GM21526 (cell line): ENCODE data around the gene ZC3H15.
"Not testable (repeated sequence)": the region's sequence is repeated elsewhere in the genome, so short reads cannot be mapped to it uniquely, and the experiment has no call there.

ENCODE experiments used
- ATAC-seq: cut with Tn5 transposase; IDR thresholded peaks from one replicate; pipeline ENCODE4 v1.9.1; 2021; ENCODE audit warnings: moderate library complexity; ENCODE audit not compliant: unreplicated experiment, low FRiP score

Gene ZC3H15

DNA sequence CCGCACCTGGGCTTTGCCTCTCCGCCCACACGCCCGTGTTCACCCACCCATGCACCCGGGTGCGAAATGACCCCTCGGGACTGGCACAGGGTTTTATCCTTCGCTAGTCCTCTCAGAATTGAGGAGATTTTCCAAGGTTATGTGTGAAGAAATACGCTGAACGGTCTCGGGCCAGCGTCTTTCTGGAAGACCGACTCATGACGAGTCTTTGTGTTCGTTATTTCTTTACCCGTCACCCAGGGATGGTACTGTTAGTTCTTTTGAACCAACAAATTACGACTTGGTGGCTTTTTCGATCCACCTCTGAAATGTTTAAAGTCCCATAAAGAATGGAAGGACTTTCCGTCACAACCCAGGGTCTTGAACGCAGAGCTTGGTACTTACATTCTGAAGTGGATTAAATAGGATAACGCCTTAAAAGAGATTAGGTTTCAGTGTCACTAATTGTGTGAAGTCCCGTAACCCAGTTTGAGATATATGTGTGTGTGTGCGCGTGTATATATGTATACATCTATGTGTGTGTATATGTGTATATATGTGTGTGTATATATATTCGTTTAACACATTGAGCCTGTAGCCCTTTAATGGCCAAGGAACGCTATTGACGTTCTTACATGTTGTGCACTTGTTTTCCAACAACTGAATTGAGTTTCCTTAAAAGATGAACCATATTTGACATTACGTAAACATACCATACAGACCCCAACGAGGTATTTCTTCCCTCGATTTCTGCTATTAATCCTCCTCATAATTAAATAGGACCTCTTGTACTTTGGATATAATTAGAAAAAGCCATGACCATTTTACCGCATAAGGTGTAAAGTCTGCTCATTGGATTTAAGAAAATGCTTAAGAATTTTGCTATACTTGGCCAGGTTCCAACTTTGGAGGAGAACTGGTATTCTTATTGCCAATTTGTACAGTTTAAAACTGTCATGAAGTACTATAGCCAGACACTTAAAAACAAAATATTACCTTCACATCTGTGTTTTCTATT is 889 bp downstream of the ZC3H15 start:
- no peak for ATAC-seq

DNA sequence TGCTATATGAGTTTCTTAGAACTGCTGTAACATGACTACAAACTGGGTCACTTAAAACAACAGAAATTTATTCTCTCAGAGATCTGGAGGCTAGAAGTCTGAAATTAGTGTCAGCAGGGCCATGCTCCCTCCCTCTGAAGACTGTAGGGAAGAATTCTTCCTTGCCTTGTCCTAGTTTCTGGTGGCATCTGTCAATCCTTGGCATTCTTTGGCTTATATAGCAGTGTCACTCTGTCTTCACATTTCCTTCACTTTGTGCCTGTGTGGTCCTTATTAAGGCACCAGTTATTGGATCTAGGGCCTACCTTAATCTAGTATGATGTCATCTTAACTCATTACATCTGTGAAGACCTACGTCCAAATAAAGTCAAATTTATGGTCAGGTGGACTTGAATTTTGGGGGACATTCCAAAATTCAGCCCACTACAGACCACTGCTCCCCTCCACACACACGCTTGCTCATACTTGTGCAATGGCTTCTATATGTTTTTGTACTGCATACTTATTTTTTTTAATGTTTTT is 7.6 kb downstream of the ZC3H15 start:
- ATAC-seq = no peak

DNA sequence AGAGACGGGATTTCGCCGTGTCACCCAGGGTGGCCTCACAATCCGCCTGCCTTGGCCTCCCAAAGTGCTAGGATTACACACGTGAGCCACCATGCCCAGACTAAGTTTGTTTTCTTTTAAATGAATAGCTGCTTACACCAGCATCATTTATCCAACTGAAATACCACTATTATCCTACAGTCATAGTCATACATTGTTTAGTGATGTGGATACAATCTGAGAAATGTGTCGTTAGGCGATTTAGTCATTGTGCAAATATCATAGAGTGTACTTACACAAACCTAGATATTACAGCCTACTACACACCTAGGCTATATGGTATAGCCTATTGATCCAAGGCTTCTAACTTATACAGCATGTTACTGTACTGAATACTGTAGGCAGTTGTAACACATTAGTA is 10.3 kb downstream of the ZC3H15 start:
- ATAC-seq = no peak

DNA sequence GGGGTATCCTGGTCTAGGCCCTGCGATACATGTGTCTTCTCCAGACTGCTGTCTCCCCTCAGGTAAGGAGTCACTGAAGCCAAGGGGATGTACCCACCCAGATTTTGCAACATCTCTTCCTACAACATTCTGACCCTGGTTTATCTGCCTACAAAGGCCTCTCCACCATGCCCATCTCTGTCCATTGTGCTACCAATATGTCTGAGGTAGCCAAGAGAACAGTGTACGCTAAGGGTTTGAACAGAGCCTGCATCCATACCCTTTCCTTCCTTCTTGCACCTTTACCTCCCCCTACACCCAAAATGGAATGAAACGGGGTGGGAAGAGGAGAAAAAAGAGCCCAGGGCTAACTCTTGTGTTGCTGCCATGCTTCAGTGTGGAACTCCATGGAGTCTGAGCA is 11.9 kb downstream of the ZC3H15 start:
- ATAC-seq = no peak

DNA sequence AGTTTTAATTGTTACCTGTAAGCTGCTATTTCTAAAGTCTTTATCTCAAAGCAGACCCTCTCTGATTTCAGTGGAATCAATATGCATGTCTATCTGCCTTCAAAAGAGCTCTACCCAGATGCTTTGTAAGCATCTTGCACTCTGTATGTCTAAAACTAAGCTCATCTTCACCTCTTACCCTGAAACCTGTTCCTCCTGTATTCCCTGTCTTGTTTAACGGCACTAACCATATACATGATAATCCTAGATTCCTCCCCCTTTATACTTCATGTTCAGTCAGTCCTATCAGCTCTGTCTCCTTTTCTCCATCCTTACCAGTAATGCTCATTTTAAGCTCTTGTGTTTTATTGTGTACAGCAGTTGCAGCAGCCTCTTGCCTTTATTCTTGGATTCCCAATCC is 12.8 kb downstream of the ZC3H15 start:
- no peak for ATAC-seq

DNA sequence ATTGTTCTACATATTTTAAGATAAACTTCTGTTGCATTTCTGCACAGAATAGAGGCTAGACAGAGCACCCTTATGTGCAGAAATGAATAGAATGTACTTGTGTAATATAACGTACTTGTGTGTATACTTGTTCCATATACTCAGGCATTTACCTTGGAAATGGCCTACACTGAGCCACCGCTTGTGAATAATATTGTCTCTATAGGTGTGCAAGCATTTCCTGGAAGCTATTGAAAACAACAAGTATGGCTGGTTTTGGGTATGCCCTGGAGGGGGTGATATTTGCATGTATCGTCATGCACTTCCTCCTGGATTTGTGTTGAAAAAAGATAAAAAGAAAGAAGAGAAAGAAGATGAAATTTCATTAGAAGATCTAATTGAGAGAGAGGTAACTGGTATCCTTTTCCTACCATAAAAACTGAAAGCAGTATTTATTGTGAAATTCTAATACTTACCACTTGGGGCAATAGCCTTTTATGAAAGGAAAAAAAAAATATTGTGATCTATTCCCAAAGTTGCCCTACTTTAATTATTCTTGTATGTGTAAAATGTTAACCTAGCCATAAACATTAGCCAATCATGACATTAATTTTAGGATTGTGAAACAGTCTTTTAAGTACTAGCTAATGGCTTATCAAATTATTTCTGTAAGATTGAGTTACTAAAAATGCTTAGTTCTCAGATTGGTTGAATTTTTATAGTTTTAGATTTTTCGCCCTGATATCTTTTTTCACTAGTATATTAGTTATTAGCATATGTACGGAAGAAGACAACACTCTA is 18.0 kb downstream of the ZC3H15 start:
- ATAC-seq = peak; percentile 60

DNA sequence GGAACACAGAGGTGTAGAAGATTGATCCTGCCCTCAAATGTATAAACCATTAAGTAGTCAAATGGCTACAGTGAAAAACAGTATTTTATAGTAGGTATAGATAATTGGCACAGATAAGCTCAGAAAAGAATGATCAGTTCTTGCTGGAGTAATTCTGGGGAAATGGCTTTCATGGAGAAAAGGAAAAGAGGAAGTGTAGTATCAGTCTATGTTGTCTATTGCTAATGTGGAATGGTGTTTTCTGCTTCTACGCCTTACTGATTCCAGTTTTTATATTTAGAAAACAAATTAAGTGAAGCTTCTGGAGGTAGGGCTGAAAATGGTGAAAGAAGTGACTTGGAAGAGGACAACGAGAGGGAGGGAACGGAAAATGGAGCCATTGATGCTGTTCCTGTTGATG is 22.2 kb downstream of the ZC3H15 start:
- ATAC-seq = no peak

DNA sequence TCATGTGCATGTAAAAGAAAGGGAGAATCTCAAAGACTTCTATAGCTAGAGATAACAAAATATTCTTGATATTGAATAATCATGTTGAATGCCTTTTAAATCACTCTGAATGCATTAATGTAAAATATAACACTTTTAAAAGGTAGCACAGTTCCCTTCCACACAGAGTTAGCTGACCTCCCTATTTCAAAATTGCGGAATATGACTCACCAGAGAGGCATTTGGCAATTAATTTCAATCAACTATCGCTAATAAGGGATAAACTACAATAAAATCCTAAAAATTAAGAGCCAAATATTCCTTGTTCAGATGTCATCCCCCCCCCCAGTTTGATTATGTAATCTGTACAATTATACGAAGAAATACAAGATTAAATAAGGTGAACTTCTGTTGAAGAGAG is 29.3 kb downstream of the ZC3H15 start:
- no peak for ATAC-seq

DNA sequence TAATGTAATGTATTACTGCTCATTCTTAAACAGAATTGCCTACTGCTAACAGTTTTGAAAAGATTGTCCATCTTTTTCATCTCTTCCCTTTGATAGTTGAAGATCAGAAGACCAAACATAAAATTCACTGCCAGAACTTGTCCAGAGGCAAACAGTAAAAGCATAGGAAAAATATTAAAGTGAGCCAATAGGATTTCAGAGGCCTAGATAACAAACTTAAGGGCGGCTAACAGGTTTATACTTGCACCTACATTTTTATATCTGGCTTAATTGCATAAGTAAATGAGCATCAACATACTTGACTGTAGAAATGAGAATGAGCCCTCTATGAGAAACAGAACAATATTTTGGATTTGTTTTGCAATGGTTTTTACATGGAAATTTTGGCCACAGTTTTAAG is 30.3 kb downstream of the ZC3H15 start:
- no peak for ATAC-seq

DNA sequence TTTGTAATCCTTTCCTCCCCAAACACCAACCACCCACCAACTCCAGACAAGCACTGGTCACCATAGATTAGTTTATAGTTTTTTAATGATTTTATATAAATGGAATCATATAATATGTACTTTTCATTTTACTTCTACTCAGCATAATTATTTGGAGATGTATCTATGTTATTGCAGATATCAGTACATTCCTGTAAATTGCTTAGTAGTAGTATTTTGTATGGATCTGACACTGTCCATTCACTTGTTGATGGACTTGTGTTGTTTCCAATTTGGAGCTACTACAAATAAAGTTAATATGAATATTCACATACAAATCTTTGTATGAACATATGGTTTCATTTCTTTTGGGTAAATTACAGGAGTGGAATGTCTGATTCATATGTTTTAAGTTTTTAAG is 31.0 kb downstream of the ZC3H15 start:
- ATAC-seq = no peak

DNA sequence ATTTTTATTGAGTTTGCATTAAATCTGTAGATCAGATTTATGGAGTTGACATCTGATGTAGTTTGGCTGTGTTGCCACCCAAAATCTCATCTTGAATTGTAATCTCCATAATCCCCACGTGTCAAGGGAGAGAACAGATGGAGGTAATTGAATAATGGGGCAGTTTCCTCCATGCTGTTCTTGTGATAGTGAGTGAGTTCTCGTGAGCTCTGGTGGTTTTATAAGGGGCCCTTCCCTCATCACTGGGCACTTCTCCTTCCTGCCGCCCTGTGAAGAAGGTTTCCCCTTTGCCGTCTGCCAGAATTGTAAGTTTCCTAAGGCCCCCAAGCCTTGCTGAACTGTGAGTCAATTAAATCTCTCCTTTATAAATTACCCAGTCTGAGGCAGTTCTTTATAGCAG is 32.2 kb downstream of the ZC3H15 start:
- ATAC-seq = no peak

DNA sequence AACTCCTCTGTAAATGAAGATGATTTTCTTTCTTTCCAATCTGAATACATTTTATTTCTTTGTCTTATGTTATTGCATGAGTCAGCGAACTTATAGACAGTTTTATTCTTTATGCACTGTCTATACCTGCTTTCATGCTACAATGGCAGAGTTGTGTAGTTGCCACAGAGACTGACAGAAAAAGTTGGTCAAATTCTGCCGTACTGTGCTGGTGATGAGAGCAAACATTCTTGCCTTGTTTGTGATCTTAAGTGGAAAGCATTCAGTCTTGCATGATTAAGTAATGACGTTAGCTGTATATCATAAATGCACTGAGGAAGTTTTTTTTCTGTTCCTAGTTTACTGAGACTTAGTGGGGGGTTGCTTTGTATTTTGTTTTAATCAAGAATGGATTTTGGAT is 32.9 kb downstream of the ZC3H15 start:
- ATAC-seq = no peak

DNA sequence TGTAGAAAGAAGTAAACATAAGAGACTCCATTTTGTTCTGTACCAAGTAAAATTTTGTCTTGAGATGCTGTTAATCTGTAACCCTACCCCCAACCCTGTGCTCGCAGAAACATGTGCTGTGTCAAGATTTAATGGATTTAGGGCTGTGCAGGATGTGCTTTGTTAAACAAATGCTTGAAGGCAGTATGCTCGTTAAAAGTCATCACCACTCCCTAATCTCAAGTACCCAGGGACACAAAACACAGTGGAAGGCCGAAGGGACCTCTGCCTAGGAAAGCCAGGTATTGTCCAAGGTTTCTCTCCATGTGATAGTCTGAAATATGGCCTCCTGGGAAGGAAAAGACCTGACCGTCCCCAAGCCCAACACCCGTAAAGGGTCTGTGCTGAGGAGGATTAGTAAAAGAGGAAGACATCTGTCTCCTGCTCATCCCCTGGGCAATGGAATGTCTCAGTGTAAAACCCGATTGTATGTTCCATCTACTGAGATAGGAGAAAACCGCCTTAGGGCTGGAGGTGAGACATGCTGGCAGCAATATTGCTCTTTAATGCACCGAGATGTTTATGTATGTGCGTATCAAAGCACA is 35.6 kb downstream of the ZC3H15 start:
- ATAC-seq = not testable (repeated sequence)

DNA sequence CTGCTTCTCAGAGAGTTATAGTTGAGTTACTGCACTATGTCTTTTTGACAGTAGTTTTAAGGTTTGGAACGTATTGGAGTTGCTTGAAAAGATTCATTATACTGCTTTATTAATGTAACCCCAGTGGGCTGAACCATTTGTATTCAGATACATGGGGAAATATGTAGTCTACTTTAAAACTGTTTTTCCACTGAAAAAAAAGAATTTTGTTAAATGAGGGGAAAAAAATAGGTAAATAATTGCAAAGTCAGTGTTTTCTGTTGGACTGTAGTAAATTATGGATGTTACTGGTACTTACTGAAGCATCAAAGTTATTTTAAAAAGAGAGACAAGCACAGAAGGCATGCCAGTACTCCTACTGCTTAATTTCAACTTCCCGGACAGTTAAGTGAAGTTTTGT is 36.4 kb downstream of the ZC3H15 start:
- ATAC-seq = no peak

DNA sequence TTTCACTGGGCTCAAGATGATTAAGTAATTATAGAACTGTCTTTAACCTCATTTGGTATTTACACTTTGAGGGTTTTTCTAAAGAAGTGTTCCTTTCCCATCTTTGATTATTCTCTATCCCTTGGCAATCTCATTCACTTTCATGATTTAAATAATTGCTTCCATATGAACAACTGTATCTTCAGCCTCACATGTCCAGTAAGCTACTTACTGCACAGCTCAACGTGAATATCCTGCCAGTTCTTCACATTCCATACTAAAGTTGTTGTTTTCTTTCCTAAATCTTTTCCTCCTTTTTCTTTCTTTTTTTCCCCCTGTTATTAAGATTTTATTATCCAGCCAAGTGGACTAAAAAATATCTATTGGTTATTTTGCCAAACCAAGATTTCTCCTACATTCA is 37.7 kb downstream of the ZC3H15 start:
- ATAC-seq = no peak

DNA sequence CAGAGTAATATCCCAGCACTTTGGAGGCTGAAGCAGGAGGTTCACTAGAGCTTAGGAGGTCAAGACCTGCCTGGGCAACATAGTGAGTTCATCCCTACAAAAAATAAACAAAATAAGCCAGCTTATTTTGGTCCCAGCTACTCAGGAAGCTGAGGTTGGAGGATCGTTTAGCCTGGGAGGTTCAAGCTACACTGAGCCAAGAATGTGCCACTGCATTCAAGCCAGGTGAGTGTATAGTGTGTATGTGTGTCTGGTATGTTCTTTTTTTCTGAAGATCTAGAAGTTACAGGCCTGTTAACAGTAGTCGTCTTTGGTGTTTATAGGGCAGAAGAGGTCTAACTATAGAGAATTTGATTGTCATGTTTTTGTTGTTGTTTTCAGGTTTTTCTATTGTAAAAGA is 40.2 kb downstream of the ZC3H15 start:
- ATAC-seq = no peak

DNA sequence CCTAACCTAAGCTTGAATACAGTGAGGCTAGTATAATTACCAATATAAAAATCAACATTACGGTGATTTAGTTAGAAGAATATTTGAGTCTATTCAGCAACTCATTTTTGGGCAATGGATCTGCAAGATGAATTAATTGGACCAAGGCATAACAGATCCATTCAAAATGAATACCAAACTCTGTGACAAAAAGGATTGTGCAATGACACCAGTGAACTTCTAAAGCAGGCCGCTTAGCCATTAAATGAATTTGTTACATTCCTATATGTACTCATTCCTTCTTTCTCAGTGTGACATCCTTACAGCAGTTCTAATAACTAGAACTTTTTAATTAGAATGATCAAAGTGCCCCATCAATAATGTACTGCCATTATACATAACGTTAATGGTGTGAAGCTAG is 44.3 kb downstream of the ZC3H15 start:
- no peak for ATAC-seq

DNA sequence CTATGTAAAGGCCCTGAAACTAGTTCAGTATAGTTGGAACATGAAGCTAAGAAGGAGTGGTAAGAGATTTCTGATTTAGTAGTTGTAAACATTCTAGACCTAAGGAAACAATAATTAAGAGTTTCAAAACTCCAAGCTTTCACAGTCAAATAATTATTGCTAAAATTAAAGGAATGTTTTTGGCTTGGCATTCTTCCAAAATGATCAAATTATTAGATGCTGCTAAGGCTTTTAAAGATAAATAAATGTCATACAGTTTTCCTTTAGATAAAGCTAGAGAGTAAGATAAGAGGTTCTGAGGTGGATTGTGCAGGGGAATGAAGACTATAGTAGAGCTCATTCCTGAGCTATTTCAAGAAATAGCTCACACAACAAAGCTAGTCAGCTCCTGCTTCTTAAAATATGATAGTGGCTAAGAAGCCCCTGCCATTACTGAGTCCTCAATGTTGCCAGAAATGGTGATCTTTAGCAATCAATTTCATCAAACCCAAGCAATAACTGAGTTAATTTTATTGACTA is 45.3 kb downstream of the ZC3H15 start:
- no peak for ATAC-seq

DNA sequence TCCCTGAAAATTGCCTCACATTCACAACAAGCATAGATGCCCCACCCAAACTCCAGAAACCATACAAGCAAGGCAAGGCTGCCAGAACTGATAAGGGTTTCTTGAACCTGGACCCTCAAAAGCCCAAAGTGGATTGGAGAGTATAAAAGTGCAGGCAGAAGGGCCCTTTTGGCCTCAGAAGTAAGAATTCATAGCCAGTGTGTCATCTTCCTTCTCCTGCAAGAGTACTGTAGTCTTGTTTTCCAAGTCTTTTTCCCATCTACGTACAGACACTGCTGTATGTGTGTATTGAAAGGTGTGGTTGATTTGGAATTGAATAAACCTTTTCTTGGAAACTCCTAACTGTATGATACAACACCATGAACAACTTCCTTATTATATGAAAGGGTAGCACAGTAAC is 46.8 kb downstream of the ZC3H15 start:
- no peak for ATAC-seq

DNA sequence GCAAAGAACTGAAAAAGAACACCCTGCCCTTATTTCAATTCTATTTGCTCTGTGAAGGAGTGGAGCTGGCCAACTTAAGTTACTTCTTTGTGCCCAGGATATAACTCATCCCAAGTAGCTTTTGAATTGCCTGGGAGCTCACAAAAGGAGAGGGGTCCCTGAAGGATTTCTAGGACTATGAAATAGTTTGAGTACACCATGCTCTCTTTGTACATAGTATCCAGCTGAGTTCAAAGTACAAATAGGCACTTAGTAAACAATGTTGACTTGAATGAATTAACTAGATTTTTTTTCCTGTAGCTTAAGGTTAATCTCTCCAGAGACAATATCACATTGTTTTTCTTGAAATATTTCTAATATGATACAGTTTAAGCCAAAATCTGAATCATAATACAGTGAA is 47.7 kb downstream of the ZC3H15 start:
- ATAC-seq = no peak

DNA sequence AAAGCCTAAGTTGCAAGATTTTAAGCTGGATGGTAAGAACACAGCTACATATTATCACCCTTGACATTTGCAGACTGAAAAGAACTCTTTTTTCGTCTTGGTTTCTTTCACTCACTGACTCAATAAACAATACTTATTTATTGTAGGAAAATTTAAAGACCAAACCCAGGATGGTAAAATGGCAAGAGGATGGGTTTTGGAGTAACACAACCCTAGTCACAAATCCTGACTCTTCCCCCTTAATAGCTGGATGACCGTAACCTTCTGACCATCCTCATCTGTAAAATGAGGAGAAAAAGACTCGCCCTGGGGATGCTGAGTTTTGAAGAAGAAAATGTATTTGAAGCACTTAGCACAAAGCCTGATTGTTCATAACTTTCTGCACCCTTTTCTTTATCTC is 48.3 kb downstream of the ZC3H15 start:
- no peak for ATAC-seq
